ENCODE results near the gene WDR91.

- TF ChIP-seq ZNF274 (IDR thresholded peaks at IDR 0.05; ENCODE audit: low read depth, low read length): no peak
- no peak for TF ChIP-seq YY1 (IDR thresholded peaks at IDR 0.05; ENCODE audit: insufficient read depth, insufficient read length)
Measured at GRCh38 chr7:135165862-135166261, 45.5 kb downstream of the WDR91 start.

All from NT2/D1 (cell line).